ENCODE data around the gene FAM181A.

- peak in 1 of 7 experiments; percentile 0 for TF ChIP-seq CTCF (IDR thresholded peaks at IDR 0.05)
- TF ChIP-seq POLR2A (IDR thresholded peaks at IDR 0.05), result no peak
Observed at GRCh38 chr14:93970965-93971634, 44.0 kb downstream of the FAM181A start.

Data from body of pancreas (tissue), 4 donors.